IPS DF 4.7 (cell line): ENCODE data around the gene ACADVL.

ENCODE experiments used
- DNase-seq: peaks from one replicate; pipeline ENCODE4 v3.0.0-alpha.2; 2013; ENCODE audit warnings: low spot score; ENCODE audit errors: extremely low read depth

ACADVL gene

DNA sequence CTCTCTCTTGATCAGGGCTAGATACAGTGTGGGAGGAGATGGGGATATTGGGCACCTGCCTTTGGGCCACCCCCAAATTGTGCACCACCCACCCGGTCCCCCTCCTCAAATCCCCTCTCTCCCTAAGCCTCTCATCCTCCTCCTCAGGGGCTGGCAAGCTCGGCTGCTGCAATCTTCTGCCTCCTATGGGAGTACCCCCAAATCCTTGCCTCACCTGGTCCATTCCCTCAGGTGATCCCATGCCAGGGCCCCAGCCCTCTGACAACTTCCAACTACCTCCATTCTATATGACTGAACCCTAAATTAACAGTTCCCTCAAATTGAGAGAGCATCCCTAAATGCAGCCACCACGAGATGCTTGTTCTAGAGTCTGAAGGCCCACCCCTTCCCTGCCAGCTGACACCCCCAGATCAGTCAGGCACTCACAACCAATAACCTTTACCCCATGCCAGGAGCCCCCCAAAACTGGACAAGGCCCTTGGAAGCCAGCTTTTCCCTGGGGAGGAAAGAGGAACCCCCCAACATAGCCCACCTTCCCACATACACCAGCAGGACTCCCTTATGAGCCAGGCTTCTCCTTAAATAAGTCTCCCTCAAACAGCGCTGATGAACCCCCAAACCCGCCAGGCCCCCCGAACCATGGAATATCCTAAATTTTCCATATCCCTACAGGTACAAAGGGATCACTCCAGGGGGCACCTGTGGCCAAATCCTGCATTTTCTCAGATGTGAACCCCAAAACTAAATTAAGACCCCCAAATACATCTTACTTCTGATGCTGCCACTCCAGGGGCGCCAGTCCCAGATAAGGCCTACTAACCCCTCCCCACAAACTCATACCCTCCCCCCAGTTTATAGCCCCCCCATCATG lies 3.3 kb upstream of the ACADVL start:
- no peak for DNase-seq

GRCh38 chr17:7217113-7217987 lies 2.4 kb upstream of the ACADVL start:
- no peak for DNase-seq

DNA sequence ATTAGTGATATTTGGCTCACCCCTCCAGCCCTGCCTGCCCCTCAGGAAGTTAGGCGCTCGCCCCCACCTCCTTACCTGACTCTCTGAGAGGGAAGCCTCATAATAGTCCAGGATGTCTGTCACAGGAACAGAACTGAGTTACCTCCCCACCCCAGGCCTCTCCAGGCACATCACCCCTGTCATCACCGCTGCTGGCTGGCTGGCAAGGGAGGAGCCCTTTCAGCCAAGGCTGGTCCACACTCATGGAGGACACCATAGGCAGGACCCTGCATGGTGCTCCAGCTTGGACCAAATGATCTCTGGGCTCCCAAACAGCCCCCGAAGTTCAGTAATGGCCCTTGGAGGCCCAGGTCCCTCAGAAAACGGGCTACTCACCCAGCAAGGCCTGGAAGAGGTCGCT lies 1.6 kb upstream of the ACADVL start:
- DNase-seq, result no peak

DNA sequence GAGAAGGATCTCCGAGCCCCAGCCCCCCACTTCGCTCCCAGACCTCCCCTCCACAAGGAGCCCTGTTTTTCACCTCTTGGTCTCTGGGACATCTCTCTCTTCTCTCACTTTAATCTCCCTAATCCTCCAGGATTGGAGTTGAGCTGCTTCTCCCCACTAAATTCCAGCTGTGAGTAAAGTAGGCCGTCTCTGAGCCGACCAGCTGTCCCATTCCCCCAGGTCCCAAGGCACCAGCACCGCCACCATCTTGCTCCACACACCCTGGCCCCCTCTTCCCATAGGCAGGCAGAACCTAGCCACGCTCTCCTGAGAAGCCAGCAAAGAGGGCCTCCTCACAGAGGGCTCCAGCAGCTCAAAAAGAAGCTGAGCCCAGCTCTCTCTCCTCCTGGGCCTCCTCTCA lies 980 bp upstream of the ACADVL start:
- no peak for DNase-seq

DNA sequence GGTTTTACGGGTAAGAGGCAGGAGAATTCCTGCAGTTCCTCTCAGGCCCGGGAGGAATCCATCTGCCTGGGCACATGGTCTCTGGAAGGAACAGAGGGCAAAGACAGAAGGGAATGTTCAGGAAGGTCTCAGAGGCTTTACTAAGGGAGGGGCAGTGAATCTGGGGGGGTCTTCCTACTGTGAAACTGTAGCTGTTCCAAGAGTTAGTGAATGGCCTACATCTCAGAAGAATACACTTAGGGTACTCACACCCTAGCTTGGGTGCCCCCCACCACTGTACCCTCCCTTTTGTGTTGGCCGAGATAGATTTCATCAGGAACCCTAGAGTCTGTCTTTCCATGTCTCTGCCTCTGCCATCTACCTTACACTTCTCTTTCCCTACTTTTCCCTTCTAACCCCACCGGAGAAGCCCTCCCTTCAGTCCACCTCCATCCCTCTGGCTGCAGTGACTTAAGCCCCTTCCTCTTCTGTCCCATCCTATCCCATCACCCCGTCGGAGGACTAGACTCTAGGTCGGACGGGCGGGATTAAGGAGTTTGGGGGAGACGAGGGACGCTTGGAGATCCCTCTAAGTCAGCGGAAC lies 418 bp upstream of the ACADVL start:
- DNase-seq, result no peak

DNA sequence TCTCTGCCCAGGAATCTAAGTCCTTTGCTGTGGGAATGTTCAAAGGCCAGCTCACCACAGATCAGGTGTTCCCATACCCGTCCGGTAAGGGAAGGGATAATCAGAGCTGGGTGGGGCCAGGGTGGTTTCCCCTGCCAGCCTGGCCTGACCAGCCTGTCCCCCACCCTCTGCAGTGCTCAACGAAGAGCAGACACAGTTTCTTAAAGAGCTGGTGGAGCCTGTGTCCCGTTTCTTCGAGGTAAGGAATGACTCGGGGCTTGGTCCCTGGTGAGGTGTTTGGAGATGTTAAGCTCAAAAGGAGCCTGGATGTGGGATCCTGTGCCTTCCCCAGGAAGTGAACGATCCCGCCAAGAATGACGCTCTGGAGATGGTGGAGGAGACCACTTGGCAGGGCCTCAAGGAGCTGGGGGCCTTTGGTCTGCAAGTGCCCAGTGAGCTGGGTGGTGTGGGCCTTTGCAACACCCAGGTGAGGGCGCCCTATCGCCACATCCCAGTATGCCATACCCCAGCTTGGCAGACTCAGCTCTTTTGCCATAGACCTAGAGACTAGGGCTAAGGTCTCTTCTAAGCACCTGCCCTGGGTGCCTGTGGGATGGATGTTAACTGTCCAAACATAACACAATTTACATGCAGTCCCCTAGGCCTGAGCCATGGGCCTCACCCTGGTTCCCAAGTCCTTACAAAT lies 997 bp downstream of the ACADVL start:
- no peak for DNase-seq

DNA sequence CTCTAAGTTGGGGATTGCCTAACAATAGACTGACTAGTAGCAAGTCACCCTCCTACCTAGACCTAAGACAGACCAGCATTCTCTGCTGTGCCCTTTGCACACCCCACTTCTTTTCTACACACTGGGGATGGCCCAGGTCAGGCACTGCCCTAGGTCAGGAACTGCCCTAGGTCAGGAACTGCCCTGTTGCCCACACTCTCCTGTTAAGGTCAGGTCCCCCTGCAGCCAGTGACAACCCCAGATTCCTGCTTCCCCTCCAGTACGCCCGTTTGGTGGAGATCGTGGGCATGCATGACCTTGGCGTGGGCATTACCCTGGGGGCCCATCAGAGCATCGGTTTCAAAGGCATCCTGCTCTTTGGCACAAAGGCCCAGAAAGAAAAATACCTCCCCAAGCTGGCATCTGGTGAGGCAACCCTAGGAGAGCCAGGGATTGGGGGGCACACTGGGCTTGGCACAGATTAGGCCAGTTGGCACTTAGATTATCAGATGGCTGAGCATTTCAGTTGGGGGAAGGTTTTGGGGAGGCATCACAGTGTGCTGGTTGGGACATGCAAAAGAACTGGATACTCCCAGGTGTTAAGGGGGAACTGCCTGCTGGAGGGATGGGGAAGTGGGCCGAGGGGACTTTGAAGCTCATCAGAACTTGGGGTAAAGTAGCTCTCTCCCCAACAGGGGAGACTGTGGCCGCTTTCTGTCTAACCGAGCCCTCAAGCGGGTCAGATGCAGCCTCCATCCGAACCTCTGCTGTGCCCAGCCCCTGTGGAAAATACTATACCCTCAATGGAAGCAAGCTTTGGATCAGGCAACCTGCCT lies 1.7 kb downstream of the ACADVL start:
- no peak for DNase-seq

GRCh38 chr17:7222093-7222971 lies 2.6 kb downstream of the ACADVL start:
- DNase-seq, result no peak

DNA sequence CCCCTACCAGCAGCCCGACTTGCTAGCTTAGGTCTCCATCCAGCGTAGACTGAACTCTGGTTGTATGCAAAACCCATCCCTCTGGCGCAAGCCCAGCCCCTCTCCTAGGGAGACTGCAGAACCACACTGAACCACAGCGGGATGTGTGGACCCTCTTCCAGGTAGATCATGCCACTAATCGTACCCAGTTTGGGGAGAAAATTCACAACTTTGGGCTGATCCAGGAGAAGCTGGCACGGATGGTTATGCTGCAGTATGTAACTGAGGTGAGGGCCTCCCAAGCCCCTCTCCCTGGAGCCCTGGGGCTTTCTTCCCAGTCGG lies 3.2 kb downstream of the ACADVL start:
- DNase-seq, result no peak

- no peak for DNase-seq
Observed at GRCh38 chr17:7223375-7223774, 3.6 kb downstream of the ACADVL start.

DNA sequence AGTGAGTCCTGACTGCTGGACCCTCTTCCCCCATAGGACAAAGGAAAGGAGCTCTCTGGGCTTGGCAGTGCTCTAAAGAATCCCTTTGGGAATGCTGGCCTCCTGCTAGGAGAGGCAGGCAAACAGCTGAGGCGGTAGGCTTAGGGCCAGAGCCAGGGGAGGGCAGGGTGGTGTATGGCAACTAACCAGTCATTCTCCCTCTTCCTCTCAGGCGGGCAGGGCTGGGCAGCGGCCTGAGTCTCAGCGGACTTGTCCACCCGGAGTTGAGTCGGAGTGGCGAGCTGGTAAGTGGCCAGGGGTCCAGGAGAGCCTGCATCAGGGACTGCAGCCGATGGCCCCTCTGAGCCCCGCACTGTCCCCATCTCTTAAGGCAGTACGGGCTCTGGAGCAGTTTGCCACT lies 4.4 kb downstream of the ACADVL start:
- DNase-seq, result no peak

GRCh38 chr17:7224661-7225111 lies 4.9 kb downstream of the ACADVL start:
- no peak for DNase-seq

DNA sequence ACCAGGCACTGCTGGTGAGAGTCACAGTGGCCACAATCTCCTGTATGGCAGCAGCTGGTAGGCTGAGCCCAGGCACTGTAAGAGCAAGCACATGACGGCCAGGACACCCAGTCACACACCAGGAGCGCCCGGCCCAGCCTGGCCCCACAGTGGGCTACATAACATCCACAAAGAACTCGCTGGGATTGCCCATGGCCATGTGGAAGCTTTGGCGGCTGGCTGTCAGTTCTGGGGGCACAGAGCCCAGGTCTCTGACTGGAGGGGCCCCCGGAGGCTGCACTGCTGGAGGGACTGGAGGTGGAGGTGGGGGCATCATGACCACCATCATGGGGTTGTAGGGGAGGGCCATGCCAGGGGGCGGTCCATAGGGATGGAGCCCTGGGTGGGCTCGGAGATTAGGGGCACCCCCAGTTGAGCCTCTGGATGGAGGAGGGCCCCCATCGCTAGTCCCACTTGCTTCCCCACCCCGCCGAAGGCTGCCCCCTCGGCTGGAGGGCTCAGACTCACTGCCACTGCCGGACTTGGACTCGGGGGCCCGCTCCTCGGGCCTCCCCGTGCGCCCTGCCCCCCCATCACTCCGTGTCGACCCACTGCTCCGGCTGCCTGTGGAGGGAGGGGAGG lies 6.1 kb downstream of the ACADVL start:
- DNase-seq, result no peak

DNA sequence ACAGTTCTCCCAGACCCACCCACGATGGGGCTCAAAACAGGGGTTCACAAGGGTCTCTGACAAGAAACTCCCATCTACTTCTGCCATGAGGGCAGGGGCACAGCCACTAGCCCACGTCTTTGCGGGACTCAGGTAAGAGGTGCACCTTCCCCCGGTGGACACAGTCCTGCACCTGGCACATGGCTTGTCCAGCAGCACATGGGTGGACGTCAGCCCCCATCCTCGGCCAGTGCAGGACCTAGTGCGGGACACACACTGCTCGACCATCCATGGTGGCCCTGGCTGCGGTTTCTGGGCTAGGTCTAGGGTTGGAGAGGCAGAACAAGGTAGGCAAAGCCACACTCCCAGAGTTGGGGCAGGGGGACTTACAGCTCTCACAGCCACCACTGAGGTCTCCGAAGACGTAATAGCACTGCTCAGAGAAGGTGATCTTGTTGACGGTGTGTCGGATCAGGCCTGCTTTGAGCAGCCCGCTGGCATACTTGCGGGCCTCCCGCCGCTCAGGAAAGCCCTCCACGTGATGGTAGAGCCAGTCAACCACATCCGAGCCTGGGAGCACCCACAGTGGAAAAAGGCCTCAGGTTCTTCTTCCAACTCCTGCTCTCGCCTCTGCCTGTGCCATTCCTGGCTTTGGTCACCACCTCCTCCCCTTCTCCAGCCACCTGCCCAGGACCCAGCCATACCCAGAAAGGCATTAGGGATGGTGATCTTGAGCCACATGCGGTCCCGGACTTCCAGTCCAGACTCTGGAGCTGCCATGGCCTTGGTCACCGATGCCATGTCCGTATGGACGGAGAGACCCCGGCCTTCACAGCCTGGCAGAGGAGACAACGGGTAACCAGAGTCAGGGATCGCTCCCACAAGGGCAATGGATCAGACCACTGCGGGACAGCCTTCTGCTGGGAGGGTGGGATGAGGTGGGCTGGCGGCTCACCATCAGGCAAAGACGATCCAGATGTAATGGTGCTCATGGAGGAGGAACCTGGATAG lies 7.3 kb downstream of the ACADVL start:
- no peak for DNase-seq

GRCh38 chr17:7228920-7229319 lies 9.2 kb downstream of the ACADVL start:
- no peak for DNase-seq

DNA sequence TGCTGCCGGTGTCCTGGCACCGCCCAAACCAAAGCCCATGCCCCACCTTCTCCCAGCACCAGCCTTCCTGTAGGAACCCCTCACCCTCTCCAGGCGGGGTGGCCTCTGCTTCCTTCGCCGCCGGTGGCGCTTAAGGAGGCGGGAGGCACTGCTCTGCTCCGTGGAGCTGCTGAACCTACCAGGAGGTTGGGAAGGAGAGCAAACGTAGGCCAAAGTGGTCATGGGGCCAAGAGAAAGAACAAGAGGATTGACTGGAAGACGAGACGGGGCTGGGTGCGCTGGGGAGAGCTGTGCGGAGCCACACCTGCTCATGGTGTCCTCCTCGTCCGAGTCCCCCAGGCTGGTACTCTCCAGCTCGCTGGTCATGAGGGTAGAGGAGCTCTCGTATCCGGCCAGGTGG lies 9.8 kb downstream of the ACADVL start:
- no peak for DNase-seq

DNA sequence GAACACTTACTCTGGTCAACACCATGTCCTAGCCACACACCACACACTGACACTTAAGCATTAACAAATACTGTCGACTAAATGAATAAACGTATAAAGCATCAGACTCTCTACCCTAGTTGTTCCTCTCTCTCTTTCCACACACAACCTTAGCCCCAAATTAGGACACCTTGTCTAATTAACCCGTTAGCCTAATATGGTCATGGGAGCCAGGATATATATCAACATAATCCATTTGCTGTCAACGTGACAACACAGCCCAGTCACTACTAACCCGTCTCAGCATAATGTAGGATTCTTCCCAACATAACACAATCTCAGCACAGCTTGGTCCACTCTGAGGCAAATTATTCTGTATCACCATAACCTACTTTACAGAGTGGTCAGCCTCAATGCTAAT lies 12.4 kb downstream of the ACADVL start:
- DNase-seq, result no peak

DNA sequence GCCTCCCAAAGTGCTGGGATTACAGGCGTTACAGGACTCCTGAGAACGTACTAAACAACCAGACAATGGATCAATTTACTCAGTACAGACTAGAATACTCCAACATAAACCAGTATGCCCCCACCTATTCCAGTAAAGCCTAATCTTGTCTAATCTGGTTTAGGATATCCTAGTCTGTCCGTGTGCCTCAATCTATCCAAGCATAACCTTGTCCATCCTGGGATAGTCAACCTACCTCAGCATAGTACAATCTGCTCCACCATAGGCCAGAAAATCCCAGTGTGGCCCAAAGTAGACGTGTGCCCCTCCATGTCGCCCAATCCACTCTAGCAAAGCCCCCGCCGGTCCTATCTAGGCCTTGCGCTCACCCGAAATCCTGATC lies 14.0 kb downstream of the ACADVL start:
- DNase-seq, result no peak
